GM21526 (cell line): ENCODE measurements around the gene MARCHF2.
A peak's percentile ranks its signal among the peaks of the same experiment; 100 is the strongest.
"Not testable (repeated sequence)": the region's sequence is repeated elsewhere in the genome, so short reads cannot be mapped to it uniquely, and the experiment has no call there.

Experiments used
- ATAC-seq: cut with Tn5 transposase; IDR thresholded peaks from one replicate; pipeline ENCODE4 v1.9.1; 2021; ENCODE audit warnings: moderate library complexity; ENCODE audit not compliant: unreplicated experiment, low FRiP score

MARCHF2 gene

GRCh38 chr19:8403820-8404109 is 9.3 kb upstream of the MARCHF2 start:
- no peak for ATAC-seq

DNA sequence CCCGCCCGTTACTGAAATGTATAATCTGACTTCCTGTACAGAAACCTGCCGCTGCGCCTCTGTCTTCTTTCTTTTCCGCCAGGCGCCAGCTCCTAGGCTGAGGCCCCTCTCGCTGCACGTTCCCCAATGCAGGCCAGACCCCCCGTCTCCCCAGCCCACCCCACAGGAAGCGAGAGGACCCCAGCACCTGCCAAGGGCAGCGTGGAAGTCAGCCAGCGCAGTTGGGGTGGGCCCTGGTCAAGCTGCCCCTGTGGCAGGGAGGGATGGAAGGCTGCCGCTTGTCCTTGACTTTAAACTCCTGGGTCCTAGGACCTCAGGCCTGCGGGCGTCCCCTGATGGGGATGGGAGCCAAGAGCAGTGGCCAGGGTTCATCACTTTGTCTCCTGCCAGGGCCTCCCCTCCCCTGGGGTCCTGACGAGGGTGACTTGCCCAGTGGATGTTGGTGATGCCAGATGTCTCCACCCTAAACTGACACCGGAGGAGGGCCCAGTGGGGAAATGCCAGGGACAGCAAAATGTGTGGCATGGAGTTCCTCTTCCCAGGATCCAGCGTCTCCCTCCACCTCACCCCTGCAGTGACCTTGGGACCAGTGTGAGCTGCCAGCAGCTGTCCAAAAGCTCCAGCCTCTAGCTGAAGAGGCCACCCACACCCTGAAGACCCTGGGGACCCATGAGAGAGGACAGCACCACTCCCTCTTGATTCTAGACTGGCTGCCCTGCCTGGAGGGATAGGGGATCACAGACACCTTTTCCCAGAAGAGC is 8.5 kb upstream of the MARCHF2 start:
- ATAC-seq = no peak

- ATAC-seq = not testable (repeated sequence)
Measured at GRCh38 chr19:8410718-8411117, 2.4 kb upstream of the MARCHF2 start.

GRCh38 chr19:8413629-8413995 is 507 bp downstream of the MARCHF2 start:
- ATAC-seq = no peak

GRCh38 chr19:8416796-8417195 is 3.7 kb downstream of the MARCHF2 start:
- no peak for ATAC-seq

DNA sequence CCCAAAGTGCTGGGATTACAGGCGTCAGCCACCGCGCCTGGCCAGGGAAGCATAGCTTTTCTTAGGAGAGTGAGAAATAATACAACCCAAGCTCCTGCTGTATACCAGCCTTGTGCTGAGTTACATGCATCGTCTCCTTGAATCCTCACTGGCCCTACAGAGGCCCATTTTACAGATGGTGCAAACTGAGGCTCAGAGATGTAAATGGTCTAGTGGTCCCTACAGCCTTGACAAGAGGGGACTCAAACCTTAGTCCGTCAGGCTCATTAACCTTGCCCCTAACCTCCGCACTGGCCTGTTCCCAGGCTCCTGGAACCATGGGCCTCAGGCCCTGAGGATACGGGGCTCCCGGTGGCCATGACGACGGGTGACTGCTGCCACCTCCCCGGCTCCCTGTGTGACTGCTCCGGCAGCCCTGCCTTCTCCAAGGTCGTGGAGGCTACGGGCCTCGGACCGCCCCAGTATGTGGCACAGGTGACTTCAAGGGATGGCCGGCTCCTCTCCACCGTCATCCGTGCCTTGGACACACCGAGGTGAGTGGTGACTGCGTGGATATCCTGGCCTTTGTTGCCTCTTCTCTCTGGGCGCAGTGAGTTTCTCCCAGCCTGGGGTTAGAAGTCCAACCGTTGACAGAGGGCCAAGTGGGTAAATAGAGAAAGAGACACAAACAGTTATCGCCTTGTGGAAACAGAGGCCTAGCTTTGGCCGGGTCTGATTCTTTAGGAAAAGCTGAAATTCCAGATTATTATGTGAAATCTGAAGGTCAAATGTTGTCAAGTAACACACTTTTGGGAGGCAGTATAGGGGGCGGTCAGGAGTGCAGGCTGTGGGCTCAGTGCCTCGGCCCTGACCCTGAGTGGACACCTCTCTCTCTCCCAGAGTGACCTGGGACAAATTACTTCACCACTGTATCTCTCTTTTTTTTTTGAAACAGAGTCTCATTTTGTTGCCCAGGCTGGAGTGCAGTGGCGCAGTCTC is 8.7 kb downstream of the MARCHF2 start:
- no peak for ATAC-seq

GRCh38 chr19:8423817-8424223 is 10.7 kb downstream of the MARCHF2 start:
- no peak for ATAC-seq

DNA sequence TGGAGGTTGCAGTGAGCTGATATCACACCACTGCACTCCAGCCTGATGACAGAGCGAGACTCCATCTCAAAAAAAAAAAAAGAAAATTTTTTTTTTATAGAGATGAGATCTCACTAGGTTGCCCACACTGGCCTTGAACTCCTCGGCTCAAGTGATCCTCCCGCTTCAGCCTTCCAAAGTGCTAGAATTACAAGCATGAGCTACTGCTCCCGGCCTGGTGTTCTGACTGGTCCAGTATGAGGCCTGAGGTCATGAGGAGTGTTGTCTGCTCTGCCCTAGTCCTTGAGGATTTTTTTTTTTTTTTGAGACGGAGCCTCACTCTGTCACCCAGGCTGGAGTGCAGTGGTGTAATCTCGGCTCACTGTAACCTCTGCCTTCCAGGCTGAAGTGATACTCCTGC is 12.2 kb downstream of the MARCHF2 start:
- not testable (repeated sequence) for ATAC-seq

DNA sequence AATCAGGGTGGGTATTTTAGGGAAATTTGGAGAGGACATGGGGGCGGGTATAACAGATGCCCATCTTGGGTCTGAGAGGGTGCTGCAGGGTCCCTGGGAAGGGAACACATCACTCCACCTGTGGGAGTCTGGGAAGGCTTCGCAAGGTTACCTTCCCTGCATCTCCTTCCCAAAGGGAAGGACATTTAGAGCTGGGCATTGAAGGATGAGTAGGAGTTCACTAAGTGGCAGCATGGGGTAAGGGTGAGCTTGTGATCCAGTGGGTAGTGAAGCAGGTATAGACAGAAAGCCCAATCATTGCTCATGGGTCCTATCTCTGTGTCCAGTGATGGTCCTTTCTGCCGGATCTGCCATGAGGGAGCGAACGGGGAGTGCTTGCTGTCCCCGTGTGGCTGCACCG is 13.2 kb downstream of the MARCHF2 start:
- ATAC-seq = no peak

GRCh38 chr19:8429044-8429443 is 15.9 kb downstream of the MARCHF2 start:
- no peak for ATAC-seq

- ATAC-seq = no peak
Measured at GRCh38 chr19:8429826-8430225, 16.7 kb downstream of the MARCHF2 start.

DNA sequence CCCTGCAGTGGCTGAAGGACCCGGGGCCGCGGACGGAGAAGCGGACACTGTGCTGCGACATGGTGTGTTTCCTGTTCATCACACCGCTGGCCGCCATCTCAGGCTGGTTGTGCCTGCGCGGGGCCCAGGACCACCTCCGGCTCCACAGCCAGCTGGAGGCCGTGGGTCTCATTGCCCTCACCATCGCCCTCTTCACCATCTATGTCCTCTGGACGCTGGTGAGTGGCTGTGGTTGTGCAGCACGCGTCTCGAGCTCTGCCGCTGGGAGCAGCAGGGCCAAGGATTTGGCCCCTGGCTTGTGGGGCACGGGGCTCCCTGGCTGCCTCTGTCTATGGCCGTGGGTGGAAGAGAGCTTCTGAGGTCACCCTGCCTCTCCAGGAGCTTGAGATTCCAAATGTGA is 17.5 kb downstream of the MARCHF2 start:
- ATAC-seq = no peak

GRCh38 chr19:8438236-8438635 is 25.1 kb downstream of the MARCHF2 start:
- ATAC-seq = no peak

- ATAC-seq = no peak
Measured at GRCh38 chr19:8441725-8442544, 28.8 kb downstream of the MARCHF2 start.

DNA sequence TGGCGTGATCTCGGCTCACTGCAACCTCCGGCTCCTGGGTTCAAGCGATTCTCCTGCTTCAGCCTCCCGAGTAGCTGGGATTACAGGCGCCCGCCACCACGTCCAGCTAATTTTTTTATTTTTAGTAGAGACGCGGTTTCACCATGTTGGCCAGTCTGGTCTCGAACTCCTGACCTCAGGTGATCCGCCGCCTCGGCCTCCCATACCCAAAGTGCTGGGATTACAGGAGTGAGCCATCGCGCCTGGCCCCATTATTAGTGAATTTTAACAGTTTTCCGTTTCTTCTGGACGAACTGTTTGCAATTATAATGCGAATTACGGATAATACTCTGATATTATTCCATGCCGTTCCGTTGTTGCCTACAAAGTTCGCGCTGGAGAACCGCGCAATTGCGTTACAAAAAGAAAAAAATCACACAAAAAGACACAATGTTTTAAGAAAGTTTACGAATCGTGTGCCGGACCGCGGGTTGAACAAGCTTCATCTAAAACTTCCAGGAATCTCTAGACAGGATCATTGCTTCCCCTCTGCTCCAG is 31.1 kb downstream of the MARCHF2 start:
- ATAC-seq = not testable (repeated sequence)

- ATAC-seq = peak; percentile 83
Measured at GRCh38 chr19:8444677-8445487, 31.8 kb downstream of the MARCHF2 start, which contains the start of gene HNRNPM. Gene HNRNPM, plus strand, starts transcription at chr19:8444975. Its CDS starts 24 bp downstream, at chr19:8444999.

GRCh38 chr19:8445488-8446001 is 32.4 kb downstream of the MARCHF2 start:
- ATAC-seq = no peak

GRCh38 chr19:8446061-8446709 is 33.1 kb downstream of the MARCHF2 start:
- no peak for ATAC-seq

DNA sequence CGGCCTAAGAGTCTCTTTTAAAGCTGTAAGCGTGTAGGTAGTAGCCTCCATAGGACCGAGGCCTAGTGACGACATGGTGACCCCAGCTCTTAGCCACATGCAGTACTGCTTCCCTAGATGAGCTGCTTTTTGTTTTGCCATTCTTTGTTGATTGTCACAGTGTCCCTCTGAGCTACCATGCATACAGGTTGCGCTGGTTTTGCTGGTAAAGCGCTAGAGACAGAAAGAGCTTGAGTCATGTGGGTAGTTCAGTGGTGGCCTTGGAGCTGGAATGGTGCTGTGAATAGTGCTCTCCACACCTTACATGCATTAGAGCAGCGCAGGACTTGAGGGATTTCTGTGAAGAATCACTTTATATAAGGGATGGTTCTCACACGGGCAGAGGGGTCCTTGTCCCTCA is 36.7 kb downstream of the MARCHF2 start:
- ATAC-seq = no peak
